GM18870 (cell line): Measurements from ENCODE around the gene LETM1.
"Not testable (repeated sequence)": the region's sequence is repeated elsewhere in the genome, so short reads cannot be mapped to it uniquely, and the experiment has no call there.

Source experiments
- ATAC-seq: cut with Tn5 transposase; IDR thresholded peaks from one replicate; pipeline ENCODE4 v1.9.1; 2021; ENCODE audit warnings: moderate library complexity; ENCODE audit not compliant: unreplicated experiment

The LETM1 gene

GRCh38 chr4:1852904-1853623 is 2.9 kb downstream of the LETM1 start:
- no peak for ATAC-seq

DNA sequence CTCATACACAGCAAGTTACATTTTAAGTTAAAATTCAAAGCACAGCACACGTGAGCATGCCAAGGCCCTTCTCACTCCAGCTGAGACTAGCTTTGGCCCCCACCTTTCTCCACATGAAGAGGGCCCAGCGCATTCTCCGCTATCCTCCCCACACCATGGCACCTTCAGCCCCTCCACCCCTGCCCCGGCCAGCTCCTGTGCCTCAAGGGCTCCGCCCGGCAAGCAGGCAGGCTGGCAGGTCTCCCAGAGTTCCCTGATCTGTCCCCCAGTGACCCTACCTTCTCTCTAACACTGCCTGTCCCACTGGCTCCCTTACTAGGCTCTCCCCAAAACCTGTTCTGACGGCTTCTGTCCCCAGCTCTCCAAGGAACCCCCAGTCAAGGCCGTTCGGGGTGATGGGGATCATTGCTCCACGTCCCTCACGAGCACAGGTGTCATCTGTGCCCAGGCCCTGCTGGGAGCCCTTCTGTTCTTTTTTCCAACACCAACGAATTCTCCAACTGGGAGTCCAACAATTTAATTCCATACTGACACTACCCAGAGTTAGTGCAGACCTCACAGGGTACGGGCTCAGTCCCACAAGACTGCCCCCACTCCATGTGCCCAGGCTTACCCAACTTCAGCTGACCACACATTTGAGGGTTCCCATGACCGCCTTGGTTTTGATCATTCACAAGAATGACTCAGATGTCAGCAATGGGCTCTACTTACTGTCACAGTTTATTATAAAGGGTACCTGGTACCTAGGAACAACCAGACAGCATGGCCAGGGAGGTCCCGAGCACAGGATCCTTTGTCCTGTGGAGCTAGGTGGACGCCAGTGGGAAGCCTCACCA is 4.2 kb downstream of the LETM1 start:
- no peak for ATAC-seq

GRCh38 chr4:1851160-1851559 is 4.8 kb downstream of the LETM1 start:
- no peak for ATAC-seq

DNA sequence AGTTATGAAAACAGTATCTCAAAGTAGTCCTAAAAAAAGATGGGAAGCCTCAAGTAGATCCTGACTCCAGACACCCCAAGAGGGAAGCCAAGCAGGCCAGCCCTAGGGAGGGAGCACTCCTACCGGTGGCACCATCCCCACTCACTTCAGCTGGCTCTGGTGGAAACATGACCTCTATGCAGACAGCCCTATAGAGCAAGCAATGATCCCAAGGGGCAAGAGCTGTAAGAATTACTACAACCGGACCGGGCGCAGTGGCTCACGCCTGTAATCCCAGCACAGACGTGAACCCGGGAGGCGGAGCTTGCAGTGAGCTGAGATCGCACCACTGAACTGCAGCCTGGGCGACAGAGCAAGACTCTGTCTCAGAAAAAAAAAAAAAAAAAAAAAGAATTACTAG is 5.7 kb downstream of the LETM1 start:
- ATAC-seq: no peak

DNA sequence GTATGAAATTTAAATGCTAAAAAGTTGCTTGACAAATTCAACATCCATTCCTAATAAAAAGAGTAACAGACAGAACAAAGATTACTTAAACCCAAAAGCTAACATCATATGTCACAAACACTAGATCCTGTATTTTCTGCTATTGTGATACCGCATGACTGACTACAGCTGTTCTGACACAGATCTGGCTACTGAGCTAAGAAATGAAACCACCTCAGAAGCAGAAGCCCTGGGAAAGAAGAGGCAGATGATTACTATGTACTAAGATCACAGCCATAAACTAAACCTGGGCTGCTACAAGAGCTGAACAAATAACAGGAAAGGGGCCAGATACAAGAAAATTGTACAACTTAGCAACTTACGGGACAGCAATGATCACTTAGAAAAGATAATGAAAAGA is 9.4 kb downstream of the LETM1 start:
- ATAC-seq: no peak

DNA sequence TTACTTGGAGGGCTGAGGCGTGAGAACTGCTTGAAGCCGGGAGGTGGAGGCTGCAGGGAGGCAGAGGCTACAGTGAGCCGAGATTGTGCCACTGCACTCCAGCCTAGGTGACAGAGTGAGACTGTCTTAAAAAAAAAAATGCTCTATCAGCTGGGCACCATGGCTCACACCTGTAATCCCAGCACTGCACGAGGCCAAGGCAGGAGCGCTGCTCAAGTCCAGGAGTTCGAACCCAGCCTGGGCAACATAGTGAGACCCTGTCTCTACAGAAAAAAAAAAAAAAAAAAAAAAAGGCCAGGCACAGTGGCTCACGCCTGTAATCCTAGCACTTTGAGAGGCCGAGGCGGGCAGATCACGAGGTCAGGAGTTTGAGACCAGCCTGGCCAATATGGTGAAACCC is 11.3 kb downstream of the LETM1 start:
- ATAC-seq: not testable (repeated sequence)

GRCh38 chr4:1843852-1844251 is 12.1 kb downstream of the LETM1 start:
- ATAC-seq: no peak

DNA sequence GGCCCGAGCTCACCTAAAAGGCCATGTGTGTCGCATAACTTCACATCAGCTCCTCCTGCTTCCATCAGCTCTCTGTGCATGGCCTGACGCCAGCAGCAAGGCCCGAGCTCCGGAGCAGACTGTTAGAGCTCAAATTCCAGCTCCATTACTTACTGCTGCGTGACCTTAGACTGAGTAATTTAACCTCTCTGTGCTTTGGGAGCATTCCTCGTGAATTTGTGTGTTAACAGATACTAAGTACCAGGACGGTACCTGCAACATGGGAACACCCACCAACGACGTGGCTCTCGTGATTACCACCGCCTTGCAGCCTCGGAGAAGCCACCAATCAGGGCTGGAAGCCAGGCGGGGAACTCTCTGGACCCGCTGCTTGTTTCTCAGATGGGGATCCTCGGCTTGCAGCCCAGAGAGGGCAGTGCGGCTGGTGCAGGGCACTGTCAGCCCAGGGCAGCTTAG is 12.9 kb downstream of the LETM1 start:
- ATAC-seq: no peak

DNA sequence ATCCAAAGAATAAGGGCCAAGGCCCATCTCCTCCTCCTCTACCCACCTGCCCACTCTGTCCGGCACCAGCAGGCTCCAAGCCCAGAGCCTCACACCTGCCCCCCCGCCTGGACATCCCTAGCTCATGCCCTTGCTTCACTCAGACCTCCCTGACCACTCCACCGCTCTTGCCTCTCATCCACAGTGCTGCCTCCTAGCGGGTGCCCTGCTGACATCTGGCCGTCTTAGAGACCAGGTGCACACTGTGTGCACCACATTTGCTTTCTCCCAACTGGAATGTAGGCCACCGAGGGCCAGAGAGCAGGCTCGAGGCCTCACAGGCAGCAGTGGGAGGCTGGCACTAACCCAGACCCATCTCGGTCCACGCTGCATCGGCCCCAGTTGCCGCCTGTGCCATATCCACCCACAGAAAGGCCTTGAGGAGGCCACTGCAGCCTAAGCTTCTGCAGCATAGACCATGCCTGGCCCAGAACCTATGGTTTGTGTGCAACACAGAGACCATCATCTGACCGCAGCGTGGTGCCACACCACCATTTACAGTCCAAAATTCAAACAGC is 13.5 kb downstream of the LETM1 start:
- no peak for ATAC-seq

GRCh38 chr4:1841887-1842210 is 14.1 kb downstream of the LETM1 start:
- ATAC-seq: no peak

DNA sequence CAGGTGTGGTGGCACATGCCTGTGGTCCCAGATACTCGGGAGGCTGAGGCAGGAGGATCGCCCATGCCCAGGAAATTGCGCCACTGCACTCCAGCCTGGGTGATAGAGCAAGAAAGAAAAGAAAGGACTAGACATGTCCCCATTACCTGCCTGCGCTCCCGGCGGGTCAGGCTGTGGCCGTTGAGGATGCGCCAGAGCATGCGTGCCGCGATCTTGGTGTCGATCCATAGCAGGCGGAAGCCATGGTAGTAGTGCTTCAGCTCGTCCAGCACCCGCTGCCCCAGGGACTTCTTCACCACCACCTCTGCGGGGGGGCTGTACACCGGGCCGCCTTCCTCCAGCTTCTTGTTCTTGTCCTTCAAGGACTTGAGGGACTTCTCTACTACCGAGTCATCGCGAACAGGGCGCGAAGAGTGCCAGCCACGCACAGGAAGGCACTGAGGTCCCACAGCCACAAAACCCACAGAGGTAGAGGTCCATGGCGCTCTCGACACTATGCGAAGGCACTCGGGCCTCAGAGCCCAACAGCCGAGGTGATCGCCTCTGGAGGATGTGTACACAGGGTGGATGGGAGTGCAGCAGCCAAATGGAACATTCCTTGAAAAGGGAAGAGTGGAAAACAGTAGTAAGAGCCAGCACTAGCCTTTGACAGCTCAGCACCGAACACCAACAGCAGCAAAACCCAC is 14.6 kb downstream of the LETM1 start:
- no peak for ATAC-seq

GRCh38 chr4:1839282-1839681 is 16.7 kb downstream of the LETM1 start:
- ATAC-seq: no peak

GRCh38 chr4:1837069-1837468 is 18.9 kb downstream of the LETM1 start:
- no peak for ATAC-seq

DNA sequence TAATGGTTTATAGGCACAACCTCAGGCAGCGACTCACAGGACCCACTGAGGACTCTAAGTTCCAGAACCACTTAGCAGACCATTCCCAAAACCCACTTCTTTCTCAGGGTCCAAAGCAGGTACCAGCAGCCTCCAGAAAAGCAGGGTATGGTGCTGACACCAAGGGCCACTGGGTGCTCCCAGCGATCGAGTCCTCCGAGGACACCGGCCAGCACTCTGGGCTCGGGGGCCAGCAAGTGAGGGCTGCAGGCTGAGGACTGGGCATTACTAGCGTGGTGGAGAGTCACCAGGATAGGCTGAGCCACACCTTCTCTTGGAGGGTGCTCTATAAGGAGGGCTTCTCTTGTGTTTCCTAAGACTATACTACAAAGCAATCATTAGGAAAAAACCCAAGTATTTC is 19.3 kb downstream of the LETM1 start:
- ATAC-seq: no peak

DNA sequence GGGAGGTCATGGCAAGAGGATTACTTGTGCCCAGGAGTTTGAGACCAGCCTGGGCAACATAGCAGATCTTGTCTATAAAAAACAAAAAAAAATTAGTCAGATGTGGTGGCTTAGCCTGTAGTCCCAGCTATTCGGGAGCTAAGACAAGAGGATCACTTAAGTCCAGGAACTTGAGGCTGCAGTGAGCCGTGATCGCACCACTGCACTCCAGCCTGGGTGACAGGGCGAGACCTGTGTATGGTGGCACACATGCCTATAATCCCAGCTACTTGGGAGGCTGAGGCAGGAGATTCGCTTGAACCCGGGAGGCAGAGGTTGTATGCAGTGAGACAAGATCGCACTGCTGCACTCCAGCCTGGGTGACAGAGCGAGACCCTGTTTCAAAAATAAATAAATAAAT is 20.1 kb downstream of the LETM1 start:
- ATAC-seq: not testable (repeated sequence)

- ATAC-seq: no peak
Measured at GRCh38 chr4:1834047-1834775, 21.7 kb downstream of the LETM1 start.

GRCh38 chr4:1833307-1834046 is 22.5 kb downstream of the LETM1 start:
- no peak for ATAC-seq

DNA sequence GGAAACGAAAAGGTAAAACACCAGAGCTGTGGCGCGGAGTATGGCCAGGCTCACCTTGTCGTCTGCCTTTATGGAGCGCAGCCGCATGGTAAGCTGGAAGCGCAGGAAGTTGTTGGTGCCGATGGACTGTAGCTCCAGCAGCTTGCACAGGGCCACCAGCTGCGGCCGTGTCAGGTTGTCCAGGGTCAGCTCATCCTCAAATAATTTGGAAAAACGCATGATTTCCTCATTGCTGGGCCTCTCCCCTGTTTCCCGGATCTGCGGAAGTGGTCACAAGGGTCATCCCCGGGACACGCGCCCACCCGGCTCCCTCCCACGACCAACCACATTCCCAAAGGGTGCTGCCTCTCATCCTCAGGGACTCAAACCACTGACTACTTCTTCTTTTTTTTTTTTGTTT is 23.3 kb downstream of the LETM1 start:
- ATAC-seq: no peak

- no peak for ATAC-seq
Measured at GRCh38 chr4:1831331-1831730, 24.6 kb downstream of the LETM1 start.

DNA sequence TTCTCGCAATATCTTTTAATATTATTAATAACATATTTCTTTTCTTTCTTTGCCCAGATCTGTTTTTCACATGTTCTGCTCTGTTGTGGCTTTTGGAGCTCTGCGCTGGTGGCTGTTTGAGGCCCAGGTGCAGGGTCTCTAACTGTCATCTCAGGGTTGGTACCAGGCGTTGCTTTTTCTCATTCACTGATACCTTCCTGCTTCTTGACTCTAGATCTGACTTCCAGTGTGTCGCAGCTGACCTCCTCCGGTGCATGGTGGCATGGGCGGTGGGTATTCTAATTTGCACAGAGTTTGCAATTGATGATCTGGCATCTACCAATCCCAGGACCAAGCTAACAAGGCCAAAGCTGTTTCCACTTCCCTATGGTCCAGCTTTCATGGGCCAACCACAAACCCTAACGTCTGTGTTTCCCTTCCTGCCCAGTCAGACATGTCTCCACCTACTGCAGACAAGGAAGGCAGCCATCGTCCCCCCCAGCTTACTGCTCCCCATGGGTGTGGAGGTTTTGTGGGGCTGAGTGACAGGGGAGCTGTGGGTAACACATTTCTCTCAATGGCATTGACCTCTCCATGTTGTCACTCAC is 25.2 kb downstream of the LETM1 start:
- ATAC-seq: no peak
